ENCODE measurements around the gene FOXO3. TPM values are rescaled to one million over a fixed set of nuclear protein-coding genes. Genes with fewer than 3 reads are reported as not detected.
A peak's percentile ranks its signal among the peaks of the same experiment; 100 is the strongest.

FOXO3 gene
- total and polyA plus RNA-seq, 2 of the 13 experiments (the other 11 are each of a cell fraction or from before 2014, with no cell fraction given), result 16.0 to 22.5 TPM

DNA sequence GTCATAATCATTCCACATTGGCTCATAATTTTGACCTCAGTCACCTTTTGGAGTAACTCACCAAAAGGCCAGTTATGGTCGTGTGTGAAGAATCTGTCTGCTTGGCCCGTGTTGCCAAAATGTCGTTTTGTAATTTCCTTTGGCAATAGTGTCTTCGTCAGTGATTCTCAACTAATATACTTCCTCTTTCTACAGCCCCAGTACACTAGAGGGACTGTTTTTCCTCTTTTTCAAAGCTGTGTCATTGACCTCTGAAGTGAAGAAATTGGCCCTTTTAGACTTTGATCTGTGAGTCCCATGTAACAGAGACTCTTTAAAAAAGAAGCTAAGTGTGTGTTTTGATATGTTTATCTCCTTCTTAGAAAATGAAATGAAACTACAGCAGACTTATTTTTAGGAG lies 5.2 kb downstream of the FOXO3 start (continued):
- TF ChIP-seq MAFK (conservative IDR thresholded peaks at IDR 0.05 in 1 of 2, IDR thresholded peaks at IDR 0.05 in 1 of 2; ENCODE audit: low read length in 2 of 2) (no peak), ARNT (IDR thresholded peaks at IDR 0.05) (no peak), NCOR1 (IDR thresholded peaks at IDR 0.05; ENCODE audit: borderline replicate concordance, low read length) (peak; percentile 88), ZNF232 (CRISPR knock-in tag; IDR thresholded peaks at IDR 0.05; ENCODE audit: borderline replicate concordance) (no peak), MAFG (CRISPR knock-in tag; IDR thresholded peaks at IDR 0.05) (no peak), MTF1 (CRISPR knock-in tag; IDR thresholded peaks at IDR 0.05) (no peak), EP300 (IDR thresholded peaks at IDR 0.05; ENCODE audit: low read depth in 2 of 2, low read length in 2 of 2) (peak in 1 of 2 experiments; percentile 79; a peak in 2 of 4 replicates), EP300 (CRISPR knock-in tag; IDR thresholded peaks at IDR 0.05; ENCODE audit: borderline replicate concordance) (no peak), SIX1 (CRISPR knock-in tag; IDR thresholded peaks at IDR 0.05; ENCODE audit: borderline replicate concordance) (0 out of 2 replicates have a peak, but pooled peaks have one; percentile 36), THAP11 (CRISPR knock-in tag; IDR thresholded peaks at IDR 0.05) (peak; percentile 42; the same call in 1 of the 2 replicates), MED8 (CRISPR knock-in tag; IDR thresholded peaks at IDR 0.05; ENCODE audit: insufficient replicate concordance) (no peak), ZFY (CRISPR knock-in tag; IDR thresholded peaks at IDR 0.05) (no peak), HES4 (CRISPR knock-in tag; IDR thresholded peaks at IDR 0.05; ENCODE audit: borderline replicate concordance) (no peak), ZNF331 (CRISPR knock-in tag; IDR thresholded peaks at IDR 0.05) (0 out of 2 replicates have a peak, but pooled peaks have one; percentile 39), MBNL3 (CRISPR knock-in tag; conservative IDR thresholded peaks at IDR 0.05) (no peak)
- TF ChIP-seq, protein P1, sequence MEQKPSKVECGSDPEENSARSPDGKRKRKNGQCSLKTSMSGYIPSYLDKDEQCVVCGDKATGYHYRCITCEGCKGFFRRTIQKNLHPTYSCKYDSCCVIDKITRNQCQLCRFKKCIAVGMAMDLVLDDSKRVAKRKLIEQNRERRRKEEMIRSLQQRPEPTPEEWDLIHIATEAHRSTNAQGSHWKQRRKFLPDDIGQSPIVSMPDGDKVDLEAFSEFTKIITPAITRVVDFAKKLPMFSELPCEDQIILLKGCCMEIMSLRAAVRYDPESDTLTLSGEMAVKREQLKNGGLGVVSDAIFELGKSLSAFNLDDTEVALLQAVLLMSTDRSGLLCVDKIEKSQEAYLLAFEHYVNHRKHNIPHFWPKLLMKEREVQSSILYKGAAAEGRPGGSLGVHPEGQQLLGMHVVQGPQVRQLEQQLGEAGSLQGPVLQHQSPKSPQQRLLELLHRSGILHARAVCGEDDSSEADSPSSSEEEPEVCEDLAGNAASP (CRISPR knock-in tag; IDR thresholded peaks at IDR 0.05; ENCODE audit: borderline replicate concordance), result no peak
- TF ChIP-seq, protein P2, sequence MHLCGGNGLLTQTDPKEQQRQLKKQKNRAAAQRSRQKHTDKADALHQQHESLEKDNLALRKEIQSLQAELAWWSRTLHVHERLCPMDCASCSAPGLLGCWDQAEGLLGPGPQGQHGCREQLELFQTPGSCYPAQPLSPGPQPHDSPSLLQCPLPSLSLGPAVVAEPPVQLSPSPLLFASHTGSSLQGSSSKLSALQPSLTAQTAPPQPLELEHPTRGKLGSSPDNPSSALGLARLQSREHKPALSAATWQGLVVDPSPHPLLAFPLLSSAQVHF (CRISPR knock-in tag; IDR thresholded peaks at IDR 0.05), result no peak
- TF ChIP-seq, protein P3, sequence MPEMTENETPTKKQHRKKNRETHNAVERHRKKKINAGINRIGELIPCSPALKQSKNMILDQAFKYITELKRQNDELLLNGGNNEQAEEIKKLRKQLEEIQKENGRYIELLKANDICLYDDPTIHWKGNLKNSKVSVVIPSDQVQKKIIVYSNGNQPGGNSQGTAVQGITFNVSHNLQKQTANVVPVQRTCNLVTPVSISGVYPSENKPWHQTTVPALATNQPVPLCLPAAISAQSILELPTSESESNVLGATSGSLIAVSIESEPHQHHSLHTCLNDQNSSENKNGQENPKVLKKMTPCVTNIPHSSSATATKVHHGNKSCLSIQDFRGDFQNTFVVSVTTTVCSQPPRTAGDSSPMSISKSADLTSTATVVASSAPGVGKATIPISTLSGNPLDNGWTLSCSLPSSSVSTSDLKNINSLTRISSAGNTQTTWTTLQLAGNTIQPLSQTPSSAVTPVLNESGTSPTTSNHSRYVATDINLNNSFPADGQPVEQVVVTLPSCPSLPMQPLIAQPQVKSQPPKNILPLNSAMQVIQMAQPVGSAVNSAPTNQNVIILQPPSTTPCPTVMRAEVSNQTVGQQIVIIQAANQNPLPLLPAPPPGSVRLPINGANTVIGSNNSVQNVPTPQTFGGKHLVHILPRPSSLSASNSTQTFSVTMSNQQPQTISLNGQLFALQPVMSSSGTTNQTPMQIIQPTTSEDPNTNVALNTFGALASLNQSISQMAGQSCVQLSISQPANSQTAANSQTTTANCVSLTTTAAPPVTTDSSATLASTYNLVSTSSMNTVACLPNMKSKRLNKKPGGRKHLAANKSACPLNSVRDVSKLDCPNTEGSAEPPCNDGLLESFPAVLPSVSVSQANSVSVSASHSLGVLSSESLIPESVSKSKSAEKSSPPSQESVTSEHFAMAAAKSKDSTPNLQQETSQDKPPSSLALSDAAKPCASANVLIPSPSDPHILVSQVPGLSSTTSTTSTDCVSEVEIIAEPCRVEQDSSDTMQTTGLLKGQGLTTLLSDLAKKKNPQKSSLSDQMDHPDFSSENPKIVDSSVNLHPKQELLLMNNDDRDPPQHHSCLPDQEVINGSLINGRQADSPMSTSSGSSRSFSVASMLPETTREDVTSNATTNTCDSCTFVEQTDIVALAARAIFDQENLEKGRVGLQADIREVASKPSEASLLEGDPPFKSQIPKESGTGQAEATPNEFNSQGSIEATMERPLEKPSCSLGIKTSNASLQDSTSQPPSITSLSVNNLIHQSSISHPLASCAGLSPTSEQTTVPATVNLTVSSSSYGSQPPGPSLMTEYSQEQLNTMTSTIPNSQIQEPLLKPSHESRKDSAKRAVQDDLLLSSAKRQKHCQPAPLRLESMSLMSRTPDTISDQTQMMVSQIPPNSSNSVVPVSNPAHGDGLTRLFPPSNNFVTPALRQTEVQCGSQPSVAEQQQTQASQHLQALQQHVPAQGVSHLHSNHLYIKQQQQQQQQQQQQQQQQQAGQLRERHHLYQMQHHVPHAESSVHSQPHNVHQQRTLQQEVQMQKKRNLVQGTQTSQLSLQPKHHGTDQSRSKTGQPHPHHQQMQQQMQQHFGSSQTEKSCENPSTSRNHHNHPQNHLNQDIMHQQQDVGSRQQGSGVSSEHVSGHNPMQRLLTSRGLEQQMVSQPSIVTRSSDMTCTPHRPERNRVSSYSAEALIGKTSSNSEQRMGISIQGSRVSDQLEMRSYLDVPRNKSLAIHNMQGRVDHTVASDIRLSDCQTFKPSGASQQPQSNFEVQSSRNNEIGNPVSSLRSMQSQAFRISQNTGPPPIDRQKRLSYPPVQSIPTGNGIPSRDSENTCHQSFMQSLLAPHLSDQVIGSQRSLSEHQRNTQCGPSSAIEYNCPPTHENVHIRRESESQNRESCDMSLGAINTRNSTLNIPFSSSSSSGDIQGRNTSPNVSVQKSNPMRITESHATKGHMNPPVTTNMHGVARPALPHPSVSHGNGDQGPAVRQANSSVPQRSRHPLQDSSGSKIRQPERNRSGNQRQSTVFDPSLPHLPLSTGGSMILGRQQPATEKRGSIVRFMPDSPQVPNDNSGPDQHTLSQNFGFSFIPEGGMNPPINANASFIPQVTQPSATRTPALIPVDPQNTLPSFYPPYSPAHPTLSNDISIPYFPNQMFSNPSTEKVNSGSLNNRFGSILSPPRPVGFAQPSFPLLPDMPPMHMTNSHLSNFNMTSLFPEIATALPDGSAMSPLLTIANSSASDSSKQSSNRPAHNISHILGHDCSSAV (CRISPR knock-in tag; IDR thresholded peaks at IDR 0.05; ENCODE audit: borderline replicate concordance), result no peak
- TF ChIP-seq, protein P4, sequence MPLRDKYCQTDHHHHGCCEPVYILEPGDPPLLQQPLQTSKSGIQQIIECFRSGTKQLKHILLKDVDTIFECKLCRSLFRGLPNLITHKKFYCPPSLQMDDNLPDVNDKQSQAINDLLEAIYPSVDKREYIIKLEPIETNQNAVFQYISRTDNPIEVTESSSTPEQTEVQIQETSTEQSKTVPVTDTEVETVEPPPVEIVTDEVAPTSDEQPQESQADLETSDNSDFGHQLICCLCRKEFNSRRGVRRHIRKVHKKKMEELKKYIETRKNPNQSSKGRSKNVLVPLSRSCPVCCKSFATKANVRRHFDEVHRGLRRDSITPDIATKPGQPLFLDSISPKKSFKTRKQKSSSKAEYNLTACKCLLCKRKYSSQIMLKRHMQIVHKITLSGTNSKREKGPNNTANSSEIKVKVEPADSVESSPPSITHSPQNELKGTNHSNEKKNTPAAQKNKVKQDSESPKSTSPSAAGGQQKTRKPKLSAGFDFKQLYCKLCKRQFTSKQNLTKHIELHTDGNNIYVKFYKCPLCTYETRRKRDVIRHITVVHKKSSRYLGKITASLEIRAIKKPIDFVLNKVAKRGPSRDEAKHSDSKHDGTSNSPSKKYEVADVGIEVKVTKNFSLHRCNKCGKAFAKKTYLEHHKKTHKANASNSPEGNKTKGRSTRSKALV (CRISPR knock-in tag; IDR thresholded peaks at IDR 0.05), result peak; percentile 48; the same call in 1 of the 2 replicates
